HG03039 (cell line): ENCODE measurements around the gene PTPN4.
"Not testable (repeated sequence)": the region's sequence is repeated elsewhere in the genome, so short reads cannot be mapped to it uniquely, and the experiment has no call there.

ENCODE experiments used
- ATAC-seq: cut with Tn5 transposase; IDR thresholded peaks from one replicate; pipeline ENCODE4 v1.9.1; 2021; ENCODE audit warnings: mild to moderate bottlenecking, moderate library complexity; ENCODE audit not compliant: unreplicated experiment

PTPN4 gene

DNA sequence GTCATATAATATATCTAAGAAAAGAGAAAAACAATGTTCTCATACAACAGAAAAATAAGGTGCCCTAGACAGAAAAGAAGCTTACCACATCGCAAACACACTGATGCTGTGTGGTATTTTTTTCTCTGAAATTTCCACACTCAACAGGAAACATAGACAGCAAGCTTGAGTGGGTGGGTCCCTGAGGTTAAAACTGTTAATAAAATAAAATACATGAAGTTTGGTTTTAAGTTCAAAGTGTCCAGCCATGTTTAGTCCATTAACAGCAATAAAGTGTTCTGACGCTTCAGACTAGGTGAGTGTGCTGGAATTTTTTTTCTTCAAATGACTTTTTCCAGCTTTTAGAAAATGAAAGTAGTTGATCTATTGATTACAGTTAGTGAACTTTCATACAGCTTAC lies 169.8 kb downstream of the PTPN4 start:
- no peak for ATAC-seq

DNA sequence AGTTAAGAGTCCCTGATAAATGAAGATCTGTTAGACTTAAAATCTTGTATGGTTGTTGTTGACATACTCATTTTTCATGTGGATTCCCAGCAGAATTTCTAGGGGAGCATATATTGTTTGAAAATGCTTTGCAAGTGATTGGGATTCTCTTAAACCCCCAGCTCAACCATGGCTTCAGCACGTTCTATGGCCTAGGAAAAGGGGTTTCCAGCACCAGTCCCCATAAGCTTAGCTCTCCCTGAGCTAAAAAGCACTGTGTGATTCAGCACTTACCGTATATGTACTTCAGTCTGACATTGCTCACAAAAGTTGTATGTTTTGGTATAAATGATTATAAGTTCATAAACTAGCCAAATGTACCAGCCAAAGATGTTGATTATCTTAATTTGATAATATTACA lies 173.1 kb downstream of the PTPN4 start:
- ATAC-seq = no peak

- ATAC-seq = no peak
Measured at GRCh38 chr2:119934319-119934718, 174.6 kb downstream of the PTPN4 start.

- ATAC-seq = no peak
Measured at GRCh38 chr2:119937680-119938079, 178.0 kb downstream of the PTPN4 start.

- ATAC-seq = no peak
Measured at GRCh38 chr2:119939915-119940314, 180.2 kb downstream of the PTPN4 start.

DNA sequence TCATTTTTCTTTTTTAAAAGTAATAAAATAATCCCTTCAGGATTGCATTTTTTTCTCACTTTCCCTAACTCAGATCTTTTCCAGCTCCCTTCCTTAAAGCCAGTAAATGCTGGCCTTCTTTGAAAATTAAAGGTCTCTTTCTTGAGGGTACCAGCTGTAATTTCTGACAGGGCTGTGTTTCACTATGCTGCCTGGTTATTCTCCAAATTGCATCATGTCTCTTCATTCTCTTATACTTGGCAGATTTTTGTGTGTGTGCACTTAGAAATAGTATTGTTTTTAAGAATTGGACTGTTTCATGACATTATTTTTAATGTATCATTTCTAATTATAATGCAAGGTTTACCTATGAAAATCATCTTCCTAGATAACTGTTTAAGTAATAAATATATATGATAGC lies 181.1 kb downstream of the PTPN4 start:
- ATAC-seq = no peak

GRCh38 chr2:119941388-119941787 lies 181.7 kb downstream of the PTPN4 start:
- no peak for ATAC-seq

DNA sequence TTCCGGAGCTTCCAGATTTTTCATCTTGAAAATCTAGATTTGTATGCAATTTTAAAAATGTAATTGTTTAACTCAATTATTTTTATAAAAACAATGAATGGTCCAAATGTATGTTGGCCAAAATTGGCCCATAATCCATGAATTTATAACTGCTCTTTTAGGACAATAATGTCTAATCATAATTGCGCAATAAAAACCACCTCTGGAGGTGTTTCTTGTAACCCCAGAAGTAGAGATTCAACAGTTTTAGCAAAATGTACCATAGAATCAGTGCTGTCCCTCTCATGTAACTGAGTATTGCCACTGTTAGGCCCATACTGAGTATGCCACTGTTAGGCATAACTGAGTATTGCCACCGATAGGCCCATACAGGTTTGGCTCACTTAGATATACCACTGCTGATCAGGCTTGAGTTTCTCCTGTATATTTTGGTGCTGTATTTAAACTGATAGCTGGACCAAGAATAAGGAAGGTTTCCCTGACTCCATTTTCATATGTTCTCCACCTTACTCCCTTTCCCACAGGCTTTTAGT lies 182.3 kb downstream of the PTPN4 start:
- ATAC-seq = no peak

- ATAC-seq = no peak
Measured at GRCh38 chr2:119943058-119943457, 183.3 kb downstream of the PTPN4 start.

DNA sequence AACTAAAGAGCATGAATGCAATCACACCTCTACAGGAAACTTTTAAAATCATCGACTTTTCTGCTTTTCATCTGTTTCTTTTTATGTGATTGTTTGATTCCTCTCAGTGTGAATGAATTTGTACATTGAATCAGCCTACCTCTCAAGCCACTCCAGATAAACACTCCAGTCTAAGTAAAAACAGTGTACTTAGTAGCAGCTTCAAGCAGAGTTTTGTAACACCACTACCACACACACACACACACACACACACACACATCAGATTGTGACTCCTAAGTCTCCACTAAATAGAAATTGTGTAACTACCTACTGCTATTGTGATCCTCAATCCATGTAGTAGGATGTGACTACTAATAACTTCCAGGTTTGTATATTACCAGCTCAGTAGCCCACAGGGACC lies 187.8 kb downstream of the PTPN4 start:
- ATAC-seq = no peak

- no peak for ATAC-seq
Measured at GRCh38 chr2:119950966-119951365, 191.2 kb downstream of the PTPN4 start.

GRCh38 chr2:119958670-119959268 lies 199.0 kb downstream of the PTPN4 start:
- no peak for ATAC-seq

DNA sequence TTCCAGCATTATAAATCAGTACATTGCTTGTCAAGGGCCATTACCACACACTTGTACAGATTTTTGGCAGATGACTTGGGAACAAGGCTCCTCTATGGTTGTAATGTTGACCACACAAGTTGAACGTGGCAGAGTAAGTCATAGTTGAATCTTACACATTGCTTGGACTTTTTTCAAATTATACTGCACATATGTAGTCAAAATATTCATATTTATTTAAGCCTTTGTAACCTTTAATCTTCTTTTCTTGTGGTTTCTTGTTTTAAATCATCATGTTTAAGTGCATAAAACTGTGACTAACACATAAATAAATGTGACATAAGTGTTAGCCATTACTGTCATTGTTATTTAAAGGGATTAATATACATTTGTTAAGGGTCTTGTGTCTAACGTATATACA lies 201.1 kb downstream of the PTPN4 start:
- ATAC-seq = no peak

DNA sequence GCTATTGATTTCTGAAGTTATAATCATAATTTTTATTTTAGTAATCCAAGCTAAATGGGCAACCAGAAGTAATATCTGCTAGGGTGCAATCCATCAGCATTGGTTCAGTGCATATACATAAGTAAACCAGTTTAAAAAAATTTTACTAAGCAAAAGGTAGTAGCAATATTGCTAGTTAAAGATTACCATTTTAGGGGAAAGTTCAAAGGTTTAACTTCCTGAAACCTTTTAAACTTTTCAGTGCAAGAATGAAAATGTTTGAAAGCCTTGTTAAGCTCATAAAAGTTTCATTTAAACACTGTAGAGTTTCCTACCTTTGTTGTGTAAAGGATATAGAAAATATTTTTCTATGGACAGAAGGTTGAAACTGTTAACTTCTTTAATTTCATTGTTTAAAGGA lies 222.2 kb downstream of the PTPN4 start:
- no peak for ATAC-seq

GRCh38 chr2:119982506-119982905 lies 222.8 kb downstream of the PTPN4 start:
- ATAC-seq = no peak

- ATAC-seq = no peak
Measured at GRCh38 chr2:119983108-119983507, 223.4 kb downstream of the PTPN4 start.

GRCh38 chr2:119996148-119996547 lies 236.4 kb downstream of the PTPN4 start:
- ATAC-seq = no peak

- not testable (repeated sequence) for ATAC-seq
Measured at GRCh38 chr2:119996896-119997891, 237.5 kb downstream of the PTPN4 start.

- no peak for ATAC-seq
Measured at GRCh38 chr2:120001471-120001870, 241.7 kb downstream of the PTPN4 start.

DNA sequence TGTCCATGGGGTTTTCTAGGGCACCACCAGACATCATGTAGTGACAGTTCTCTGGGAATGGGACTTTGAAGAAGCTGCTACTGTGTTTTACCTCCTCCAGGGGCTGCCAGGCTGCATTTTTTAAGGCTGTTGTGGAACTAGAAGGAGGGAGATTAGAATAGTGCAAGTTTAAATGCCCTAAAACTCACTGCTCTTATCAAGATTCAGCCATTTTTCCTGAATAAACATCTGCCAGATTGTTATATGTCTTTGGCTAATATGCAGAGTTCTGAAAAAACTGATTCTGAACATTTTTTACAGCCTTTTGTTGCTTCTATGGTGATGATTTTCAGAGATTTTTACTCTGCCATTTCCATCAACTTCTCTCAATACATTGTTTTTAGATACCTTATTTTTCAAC lies 244.5 kb downstream of the PTPN4 start:
- no peak for ATAC-seq

DNA sequence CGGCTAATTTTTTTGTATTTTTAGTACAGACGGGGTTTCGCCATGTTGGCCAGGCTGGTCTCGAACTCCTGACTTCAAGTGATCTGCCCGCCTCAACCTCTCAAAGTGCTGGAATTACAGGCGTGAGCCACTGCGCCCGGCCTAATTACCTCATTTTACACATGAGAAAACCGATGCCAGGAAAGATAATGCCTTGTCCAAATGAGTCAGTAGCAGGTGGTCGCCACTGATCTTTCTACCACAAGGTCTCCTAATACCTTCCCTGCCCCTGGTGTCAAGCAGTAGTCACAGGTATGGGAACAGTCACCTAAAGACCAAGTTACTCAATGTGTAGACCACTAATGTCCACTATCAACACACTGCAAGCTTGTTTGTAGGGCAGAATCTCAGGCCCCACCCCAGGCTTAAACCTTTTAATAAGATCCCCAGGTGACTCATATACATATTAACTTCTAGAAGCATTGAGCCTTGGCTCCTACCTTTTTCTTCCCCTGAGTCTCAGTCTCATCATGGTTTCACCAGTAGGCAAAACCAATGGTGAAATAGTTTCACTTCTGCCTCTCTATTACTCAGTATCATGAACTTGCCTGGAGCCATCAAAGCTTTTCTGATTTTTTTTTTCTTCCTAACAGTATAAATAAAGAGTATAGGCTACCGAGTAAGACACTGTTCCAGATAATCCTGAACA lies 246.3 kb downstream of the PTPN4 start:
- peak; percentile 71 for ATAC-seq
